NOMO-1 (cell line): Measurements from ENCODE around the gene EMP3.
"Not testable (repeated sequence)": the region's sequence is repeated elsewhere in the genome, so short reads cannot be mapped to it uniquely, and the experiment has no call there.

ENCODE experiments used
- DNase-seq, 2 experiments: peaks; one replicate each; lab custom pipeline; 2025; ENCODE audit not compliant: unreplicated experiment in 2 of 2; lab: John Stamatoyannopoulos, UW

EMP3 gene

DNA sequence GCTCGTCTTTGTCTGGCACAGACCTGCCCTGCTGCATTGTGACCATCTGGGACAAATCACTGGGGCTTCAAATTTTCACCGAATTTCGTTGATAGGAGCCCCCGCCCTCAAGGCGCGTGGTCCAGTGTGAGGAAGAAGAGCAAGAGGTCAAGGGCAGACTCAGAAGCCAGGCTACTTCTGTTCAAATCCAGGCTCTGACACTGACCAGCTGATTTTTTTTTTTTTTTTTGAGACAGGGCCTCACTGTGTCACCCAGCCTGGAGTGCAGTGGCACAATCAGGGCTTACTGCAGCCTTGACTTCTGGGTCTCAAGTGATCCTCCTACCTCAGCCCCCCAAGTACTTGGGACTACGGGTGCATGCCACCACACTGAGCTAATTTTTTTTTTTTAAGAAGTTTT, 46.0 kb downstream of the EMP3 start:
- DNase-seq: no peak

DNA sequence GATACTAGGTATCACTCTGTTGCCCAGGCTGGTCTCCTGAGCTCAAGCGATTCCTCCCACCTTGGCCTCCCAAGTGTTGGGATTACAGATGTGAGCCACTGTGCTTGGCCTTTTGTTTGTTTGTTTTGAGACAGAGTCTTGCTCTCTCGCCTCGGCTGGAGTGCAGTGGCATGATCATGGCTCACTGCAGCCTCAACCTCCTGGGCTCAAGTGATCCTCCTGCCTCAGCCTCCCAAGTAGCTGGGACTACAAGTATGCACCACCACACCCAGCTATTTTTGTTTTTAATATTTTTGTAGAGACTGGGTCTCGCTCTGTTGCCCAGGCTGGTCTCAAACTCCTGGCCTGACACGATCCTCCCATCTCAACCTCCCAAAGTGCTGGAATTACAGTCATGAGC, 46.4 kb downstream of the EMP3 start:
- DNase-seq: not testable (repeated sequence)

GRCh38 chr19:48372904-48373303, 47.6 kb downstream of the EMP3 start:
- no peak for DNase-seq

- no peak for DNase-seq
Observed at GRCh38 chr19:48373567-48373966, 48.2 kb downstream of the EMP3 start.

- DNase-seq: no peak
Observed at GRCh38 chr19:48378194-48378570, 52.8 kb downstream of the EMP3 start.

DNA sequence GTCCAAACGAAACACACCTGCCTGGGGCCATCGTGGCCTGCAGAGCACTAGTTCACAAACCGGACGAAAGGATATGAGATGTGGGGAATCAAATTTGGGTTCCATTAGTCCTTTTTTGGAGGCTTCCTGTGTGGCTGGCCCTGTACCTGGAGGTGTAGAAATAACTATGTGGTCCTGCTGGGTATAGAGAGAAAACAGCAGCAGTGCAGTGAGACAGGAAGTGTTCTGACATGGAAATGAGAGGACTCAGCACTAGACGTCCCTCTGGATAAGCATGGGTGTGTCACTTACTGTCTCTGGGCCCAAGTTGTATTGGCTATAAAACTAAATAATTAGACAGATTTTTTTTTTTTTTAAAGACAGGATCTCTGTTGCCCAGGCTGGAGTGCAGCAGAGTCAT, 53.7 kb downstream of the EMP3 start:
- no peak for DNase-seq
